SK-N-SH (cell line): Measurements from ENCODE around the gene PNPLA8. TPM values are rescaled to one million over a fixed set of nuclear protein-coding genes. Genes with fewer than 3 reads are reported as not detected.

Experiments used
- CTCF ChIA-PET: fragments of 300-600, 350-600 bp; formaldehyde crosslinking; extraction: SDS; loops from one replicate; lab custom pipeline; 2021; lab: Yijun Ruan, JAX
- POLR2A ChIA-PET: fragments of 350-600 bp; sonication (Branson Sonifier 250); formaldehyde crosslinking; extraction: SDS; loops from one replicate; lab custom pipeline; 2020; ENCODE audit warnings: antibody characterized with exemption, inconsistent platforms; lab: Yijun Ruan, JAX
- DNase-seq: peaks from one replicate; pipeline ENCODE4 v3.0.0; 2012
- H2AFZ ChIP-seq: fragments of 200-600 bp; sonication (generic); 2 replicates; pipeline ENCODE4 v1.8.1; 2016; ENCODE audit warnings: antibody characterized with exemption, mild to moderate bottlenecking, low read depth
- H3F3A ChIP-seq: fragments of 200-600 bp; sonication (generic); replicated peaks from 2 replicates; pipeline ENCODE3; 2016; ENCODE audit warnings: antibody characterized with exemption, mild to moderate bottlenecking; ENCODE audit not compliant: insufficient read depth
- H3K27ac ChIP-seq, 2 experiments: fragments of 200-500 bp in 1 of 2; fragments of 200-600 bp in 1 of 2; sonication (Bioruptor generic) in 1 of 2; sonication (generic), shearing (Covaris generic) in 1 of 2; 2 replicates each; pipeline versions ENCODE4 v1.5.1 to v1.6.1; 2014 to 2016; ENCODE audit warnings: low read depth in 2 of 2, inconsistent platforms in 1 of 2, low read length in 1 of 2, mild to moderate bottlenecking in 1 of 2, mixed read lengths in 1 of 2
- H3K27me3 ChIP-seq: fragments of 200-600 bp; sonication (generic), shearing (Covaris generic); 2 replicates; pipeline ENCODE4 v1.6.1; 2016; ENCODE audit warnings: mixed run types; ENCODE audit not compliant: insufficient read depth
- H3K36me3 ChIP-seq, 2 experiments: fragments of 200-500 bp in 1 of 2; fragments of 200-600 bp in 1 of 2; sonication (Bioruptor generic) in 1 of 2; sonication (generic) in 1 of 2; replicated peaks in 1 of 2; 2 replicates each; pipeline versions ENCODE3 to v1.5.1; 2014 to 2016; ENCODE audit warnings: low read length in 1 of 2, mild to moderate bottlenecking in 1 of 2; ENCODE audit not compliant: insufficient read depth in 2 of 2, control insufficient read depth in 1 of 2
- H3K4me1 ChIP-seq, 2 experiments: fragments of 200-500 bp in 1 of 2; fragments of 200-600 bp in 1 of 2; sonication (Bioruptor generic) in 1 of 2; sonication (generic), shearing (Covaris generic) in 1 of 2; 2 replicates each; pipeline versions ENCODE4 v1.5.1 to v1.6.1; 2014 to 2016; ENCODE audit warnings: low read depth in 1 of 2, low read length in 1 of 2, mixed run types in 1 of 2; ENCODE audit not compliant: insufficient read depth in 2 of 2, control insufficient read depth in 1 of 2
- H3K4me2 ChIP-seq: fragments of 200-600 bp; sonication (generic), shearing (Covaris generic); 2 replicates; pipeline ENCODE4 v1.6.1; 2017; ENCODE audit warnings: mixed run types
- H3K4me3 ChIP-seq, 2 experiments: fragments of 200-500 bp in 1 of 2; fragments of 200-600 bp in 1 of 2; sonication (Bioruptor generic) in 1 of 2; sonication (generic), shearing (Covaris generic) in 1 of 2; 2 replicates each; pipeline versions ENCODE4 v1.5.1 to v1.8.1; 2014 to 2016; ENCODE audit warnings: low read depth in 2 of 2, inconsistent platforms in 1 of 2, low read length in 1 of 2, mild to moderate bottlenecking in 1 of 2, mixed read lengths in 1 of 2, moderate library complexity in 1 of 2
- H3K79me2 ChIP-seq: fragments of 200-600 bp; sonication (generic); 2 replicates; pipeline ENCODE4 v1.8.1; 2017; ENCODE audit warnings: mild to moderate bottlenecking; ENCODE audit not compliant: insufficient read depth
- H3K9ac ChIP-seq: fragments of 200-600 bp; sonication (generic); 2 replicates; pipeline ENCODE4 v1.6.1; 2017; ENCODE audit warnings: mixed run types
- H3K9me2 ChIP-seq: fragments of 200-600 bp; sonication (generic); 2 replicates; pipeline ENCODE4 v1.6.1; 2017; ENCODE audit warnings: mixed run types
- H3K9me3 ChIP-seq: fragments of 200-600 bp; sonication (generic); 2 replicates; pipeline ENCODE4 v1.6.1; 2017; ENCODE audit warnings: mixed run types, mild to moderate bottlenecking, moderate library complexity
- H4K20me1 ChIP-seq: fragments of 200-600 bp; sonication (generic); 2 replicates; pipeline ENCODE4 v1.6.1; 2017; ENCODE audit warnings: mild to moderate bottlenecking, mixed run types; ENCODE audit not compliant: insufficient read depth
- CHD2 ChIP-seq: fragments of 150-350 bp; IDR thresholded peaks from 2 replicates; pipeline ENCODE4 v1.6.1; 2018; ENCODE audit warnings: low read length; ENCODE audit not compliant: partially characterized antibody
- ELF1 ChIP-seq: IDR thresholded peaks from 2 replicates; pipeline ENCODE4 v1.4.0; 2012
- EP300 ChIP-seq, 2 experiments: IDR thresholded peaks; 2 replicates each; pipeline versions ENCODE4 v1.4.0 to v1.6.1; 2012; ENCODE audit warnings: borderline replicate concordance in 1 of 2, low read depth in 1 of 2, low read length in 1 of 2
- FOXJ3 ChIP-seq: sonication (generic); formaldehyde crosslinking; IDR thresholded peaks from 2 replicates; pipeline ENCODE4 v1.5.1; 2020; ENCODE audit warnings: mild to moderate bottlenecking, missing genetic modification reagents
- GATA2 ChIP-seq: sonication (generic); formaldehyde crosslinking; IDR thresholded peaks from 2 replicates; pipeline ENCODE4 v1.5.0; 2020; ENCODE audit warnings: mild to moderate bottlenecking, missing genetic modification reagents
- JUND ChIP-seq: IDR thresholded peaks from 2 replicates; pipeline ENCODE4 v1.4.0; 2012
- MXI1 ChIP-seq: IDR thresholded peaks from 2 replicates; pipeline ENCODE4 v1.6.1; 2012; ENCODE audit warnings: mild to moderate bottlenecking, low read depth, low read length, improper control_type of control experiment
- RCOR1 ChIP-seq: fragments of 150-350 bp; IDR thresholded peaks from 2 replicates; pipeline ENCODE4 v1.6.1; 2017; ENCODE audit warnings: antibody characterized with exemption, low read length
- TCF12 ChIP-seq: IDR thresholded peaks from 2 replicates; pipeline ENCODE4 v1.4.0; 2012
- USF2 ChIP-seq: fragments of 150-350 bp; IDR thresholded peaks from 2 replicates; pipeline ENCODE4 v1.6.1; 2017; ENCODE audit warnings: antibody characterized with exemption, low read length, low read depth, borderline replicate concordance
- WGBS: methylation state at CpG from one replicate; pipeline ENCODE4 v1.1.6; 2017; ENCODE audit warnings: low lambda C conversion rate; 5-methylcytosine and 5-hydroxymethylcytosine counted together
- polyA plus RNA-seq, 3 experiments: library from polyadenylated mRNA; depleted of rRNA; stranded (reverse); fragments of >200 nt; gene quantifications; 2 replicates each; pipeline ENCODE4 v1.2.3, GENCODE V29; 2012
- TF ChIP-seq, protein P1 (sequence below): IDR thresholded peaks from 2 replicates; pipeline ENCODE4 v1.6.1; 2012; ENCODE audit warnings: mild to moderate bottlenecking, low read depth, low read length, moderate library complexity
- TF ChIP-seq, protein P2 (sequence below): fragments of 200-600 bp; sonication (generic); IDR thresholded peaks from 2 replicates; pipeline ENCODE4 v1.6.1; 2017; ENCODE audit warnings: antibody characterized with exemption, mild to moderate bottlenecking, moderate library complexity

PNPLA8 gene
- polyA plus RNA-seq, 1 of the 3 experiments (the other 2 are of a cell fraction) = 7.2 TPM

GRCh38 chr7:108461840-108462239, 64.1 kb downstream of the PNPLA8 start:
- peak; percentile 73 for DNase-seq
- Histone ChIP-seq H3K27ac (peak overlapping the region in 1 of 2 experiments; percentile 43; a peak in 2 of 4 replicates), H3K27me3 (peaks cover 18% of the 10 kb centered on the region), H3K9me3 (no peaks in the 10 kb centered on the region), H4K20me1 (no peaks in the 10 kb centered on the region), H3K9me2 (no peaks in the 10 kb centered on the region), H3K4me2 (no peak overlapping the region), H3K79me2 (no peaks in the 10 kb centered on the region), H3K9ac (no peak overlapping the region), H3K4me3 (no peak overlapping the region), H3F3A (no peaks in the 10 kb centered on the region), H3K4me1 (peaks cover 0 to 14% of the 10 kb centered on the region in 2 experiments; a peak in 2 of 4 replicates), H3K36me3 (no peaks in the 10 kb centered on the region), H2AFZ (no peak overlapping the region)
- TF ChIP-seq TCF12 (peak; percentile 57), ELF1 (no peak), RCOR1 (peak; percentile 97), MXI1 (peak; percentile 33; the same call in 1 of the 2 replicates), GATA2 (peak; percentile 46; the same call in 1 of the 2 replicates), USF2 (no peak), FOXJ3 (CRISPR knock-in tag) (peak; percentile 65; the same call in 1 of the 2 replicates), CHD2 (peak; percentile 73), EP300 (IDR thresholded peaks at IDR 0.05; ENCODE audit: borderline replicate concordance in 1 of 2, low read depth in 1 of 2, low read length in 1 of 2) (peak in 1 of 2 experiments; percentile 85; a peak in 2 of 4 replicates), JUND (no peak)
- TF ChIP-seq, protein P1, sequence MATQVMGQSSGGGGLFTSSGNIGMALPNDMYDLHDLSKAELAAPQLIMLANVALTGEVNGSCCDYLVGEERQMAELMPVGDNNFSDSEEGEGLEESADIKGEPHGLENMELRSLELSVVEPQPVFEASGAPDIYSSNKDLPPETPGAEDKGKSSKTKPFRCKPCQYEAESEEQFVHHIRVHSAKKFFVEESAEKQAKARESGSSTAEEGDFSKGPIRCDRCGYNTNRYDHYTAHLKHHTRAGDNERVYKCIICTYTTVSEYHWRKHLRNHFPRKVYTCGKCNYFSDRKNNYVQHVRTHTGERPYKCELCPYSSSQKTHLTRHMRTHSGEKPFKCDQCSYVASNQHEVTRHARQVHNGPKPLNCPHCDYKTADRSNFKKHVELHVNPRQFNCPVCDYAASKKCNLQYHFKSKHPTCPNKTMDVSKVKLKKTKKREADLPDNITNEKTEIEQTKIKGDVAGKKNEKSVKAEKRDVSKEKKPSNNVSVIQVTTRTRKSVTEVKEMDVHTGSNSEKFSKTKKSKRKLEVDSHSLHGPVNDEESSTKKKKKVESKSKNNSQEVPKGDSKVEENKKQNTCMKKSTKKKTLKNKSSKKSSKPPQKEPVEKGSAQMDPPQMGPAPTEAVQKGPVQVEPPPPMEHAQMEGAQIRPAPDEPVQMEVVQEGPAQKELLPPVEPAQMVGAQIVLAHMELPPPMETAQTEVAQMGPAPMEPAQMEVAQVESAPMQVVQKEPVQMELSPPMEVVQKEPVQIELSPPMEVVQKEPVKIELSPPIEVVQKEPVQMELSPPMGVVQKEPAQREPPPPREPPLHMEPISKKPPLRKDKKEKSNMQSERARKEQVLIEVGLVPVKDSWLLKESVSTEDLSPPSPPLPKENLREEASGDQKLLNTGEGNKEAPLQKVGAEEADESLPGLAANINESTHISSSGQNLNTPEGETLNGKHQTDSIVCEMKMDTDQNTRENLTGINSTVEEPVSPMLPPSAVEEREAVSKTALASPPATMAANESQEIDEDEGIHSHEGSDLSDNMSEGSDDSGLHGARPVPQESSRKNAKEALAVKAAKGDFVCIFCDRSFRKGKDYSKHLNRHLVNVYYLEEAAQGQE = no peak
- TF ChIP-seq, protein P2, sequence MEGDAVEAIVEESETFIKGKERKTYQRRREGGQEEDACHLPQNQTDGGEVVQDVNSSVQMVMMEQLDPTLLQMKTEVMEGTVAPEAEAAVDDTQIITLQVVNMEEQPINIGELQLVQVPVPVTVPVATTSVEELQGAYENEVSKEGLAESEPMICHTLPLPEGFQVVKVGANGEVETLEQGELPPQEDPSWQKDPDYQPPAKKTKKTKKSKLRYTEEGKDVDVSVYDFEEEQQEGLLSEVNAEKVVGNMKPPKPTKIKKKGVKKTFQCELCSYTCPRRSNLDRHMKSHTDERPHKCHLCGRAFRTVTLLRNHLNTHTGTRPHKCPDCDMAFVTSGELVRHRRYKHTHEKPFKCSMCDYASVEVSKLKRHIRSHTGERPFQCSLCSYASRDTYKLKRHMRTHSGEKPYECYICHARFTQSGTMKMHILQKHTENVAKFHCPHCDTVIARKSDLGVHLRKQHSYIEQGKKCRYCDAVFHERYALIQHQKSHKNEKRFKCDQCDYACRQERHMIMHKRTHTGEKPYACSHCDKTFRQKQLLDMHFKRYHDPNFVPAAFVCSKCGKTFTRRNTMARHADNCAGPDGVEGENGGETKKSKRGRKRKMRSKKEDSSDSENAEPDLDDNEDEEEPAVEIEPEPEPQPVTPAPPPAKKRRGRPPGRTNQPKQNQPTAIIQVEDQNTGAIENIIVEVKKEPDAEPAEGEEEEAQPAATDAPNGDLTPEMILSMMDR = no peak
- CTCF ChIA-PET = interaction anchor here (1.0 to 4.3 kb wide), 5 partner anchors 9 to 278 kb away, joined by 3 to 32 read pairs (median 9); no protein-coding TSS in a partner anchor
- 38% methylated on average over 3 of the region's 3 CpGs for WGBS
- POLR2A ChIA-PET = interaction anchor here (0.6 kb wide), 1 partner anchor 64 kb away, joined by 4 read pairs; no protein-coding TSS in a partner anchor
